Pulmonary artery endothelial cell (primary cell): ENCODE data around the gene UBE2R2. TPM values are rescaled to one million over a fixed set of nuclear protein-coding genes. Genes with fewer than 3 reads are reported as not detected.

Experiments used
- DNase-seq: peaks from one replicate; pipeline ENCODE4 v3.0.0-alpha.2; 2011; ENCODE audit warnings: low read depth, low spot score
- total RNA-seq: library from RNA; depleted of rRNA; stranded (reverse); fragments of >200 nt; gene quantifications from 2 replicates; pipeline ENCODE4 v1.2.3, GENCODE V29; 2014

The UBE2R2 gene
- total RNA-seq, 1 donor from 2014 or later, result 23.5 TPM

GRCh38 chr9:33881635-33882034, 64.7 kb downstream of the UBE2R2 start:
- no peak for DNase-seq

GRCh38 chr9:33884856-33885701, 68.1 kb downstream of the UBE2R2 start:
- DNase-seq, result peak; percentile 86

- no peak for DNase-seq
These were observed 69.0 kb downstream of the UBE2R2 start for GRCh38 chr9:33885948-33886347.

- DNase-seq, result no peak
These were observed 76.9 kb downstream of the UBE2R2 start for GRCh38 chr9:33893861-33894260.

- DNase-seq, result no peak
These were observed 77.4 kb downstream of the UBE2R2 start for GRCh38 chr9:33894316-33894715.

- no peak for DNase-seq
These were observed 86.3 kb downstream of the UBE2R2 start for GRCh38 chr9:33903157-33903780.

GRCh38 chr9:33905137-33905536, 88.2 kb downstream of the UBE2R2 start:
- DNase-seq, result no peak

- no peak for DNase-seq
These were observed 89.8 kb downstream of the UBE2R2 start for GRCh38 chr9:33906769-33907168.

GRCh38 chr9:33907347-33907746, 90.4 kb downstream of the UBE2R2 start:
- no peak for DNase-seq

GRCh38 chr9:33908114-33908513, 91.2 kb downstream of the UBE2R2 start:
- DNase-seq, result no peak

GRCh38 chr9:33908749-33909148, 91.8 kb downstream of the UBE2R2 start:
- DNase-seq, result no peak

- DNase-seq, result no peak
These were observed 96.6 kb downstream of the UBE2R2 start for GRCh38 chr9:33913541-33913940.

GRCh38 chr9:33914887-33915628, 98.1 kb downstream of the UBE2R2 start:
- DNase-seq, result no peak

- no peak for DNase-seq
These were observed 100.1 kb downstream of the UBE2R2 start for GRCh38 chr9:33917036-33917435.

GRCh38 chr9:33919276-33919897, 102.4 kb downstream of the UBE2R2 start:
- DNase-seq, result no peak

GRCh38 chr9:33921967-33922895, 105.3 kb downstream of the UBE2R2 start:
- DNase-seq, result no peak

- DNase-seq, result no peak
These were observed 106.1 kb downstream of the UBE2R2 start for GRCh38 chr9:33923079-33923478.

GRCh38 chr9:33923998-33924701, 107.2 kb downstream of the UBE2R2 start:
- DNase-seq, result no peak

GRCh38 chr9:33924978-33925797, 108.2 kb downstream of the UBE2R2 start:
- no peak for DNase-seq
